GM21528 (cell line): ENCODE data around the gene GLIPR2.
"Not testable (repeated sequence)": the region's sequence is repeated elsewhere in the genome, so short reads cannot be mapped to it uniquely, and the experiment has no call there.

Source experiments
- ATAC-seq: cut with Tn5 transposase; IDR thresholded peaks from one replicate; pipeline ENCODE4 v1.9.1; 2021; ENCODE audit warnings: mild to moderate bottlenecking, moderate library complexity; ENCODE audit not compliant: unreplicated experiment, low FRiP score

GLIPR2 gene

GRCh38 chr9:36161187-36161586 lies 24.7 kb downstream of the GLIPR2 start:
- no peak for ATAC-seq

- no peak for ATAC-seq
Measured at GRCh38 chr9:36162211-36162738, 25.7 kb downstream of the GLIPR2 start.

- ATAC-seq, result no peak
Measured at GRCh38 chr9:36163049-36163785, 26.7 kb downstream of the GLIPR2 start.

GRCh38 chr9:36163786-36164170 lies 27.2 kb downstream of the GLIPR2 start:
- ATAC-seq, result no peak

GRCh38 chr9:36164372-36164771 lies 27.8 kb downstream of the GLIPR2 start:
- ATAC-seq, result no peak

- no peak for ATAC-seq
Measured at GRCh38 chr9:36164989-36165388, 28.5 kb downstream of the GLIPR2 start.

- no peak for ATAC-seq
Measured at GRCh38 chr9:36165826-36166167, 29.3 kb downstream of the GLIPR2 start.

GRCh38 chr9:36166168-36166927 lies 29.8 kb downstream of the GLIPR2 start:
- peak; percentile 77 for ATAC-seq

GRCh38 chr9:36169166-36169565 lies 32.6 kb downstream of the GLIPR2 start, which contains the start of gene CCIN:
CCIN (plus strand) TSS chr9:36169388; CDS start chr9:36169503, 115 bp downstream.
- no peak for ATAC-seq

- ATAC-seq, result no peak
Measured at GRCh38 chr9:36169708-36170107, 33.2 kb downstream of the GLIPR2 start.

GRCh38 chr9:36170531-36170930 lies 34.0 kb downstream of the GLIPR2 start:
- no peak for ATAC-seq

- no peak for ATAC-seq
Measured at GRCh38 chr9:36173861-36174260, 37.3 kb downstream of the GLIPR2 start.

GRCh38 chr9:36174271-36174670 lies 37.7 kb downstream of the GLIPR2 start:
- ATAC-seq, result no peak

- ATAC-seq, result no peak
Measured at GRCh38 chr9:36174731-36175130, 38.2 kb downstream of the GLIPR2 start.

GRCh38 chr9:36175209-36175608 lies 38.7 kb downstream of the GLIPR2 start:
- not testable (repeated sequence) for ATAC-seq

- ATAC-seq, result not testable (repeated sequence)
Measured at GRCh38 chr9:36176496-36176895, 40.0 kb downstream of the GLIPR2 start.

- no peak for ATAC-seq
Measured at GRCh38 chr9:36177571-36177970, 41.0 kb downstream of the GLIPR2 start.

- not testable (repeated sequence) for ATAC-seq
Measured at GRCh38 chr9:36180243-36180642, 43.7 kb downstream of the GLIPR2 start.

GRCh38 chr9:36187414-36187813 lies 50.9 kb downstream of the GLIPR2 start:
- no peak for ATAC-seq

- ATAC-seq, result no peak
Measured at GRCh38 chr9:36188212-36188611, 51.7 kb downstream of the GLIPR2 start.

GRCh38 chr9:36189976-36190375 lies 53.4 kb downstream of the GLIPR2 start:
- ATAC-seq, result no peak
